Right cardiac atrium (tissue), 5 donors: Measurements from ENCODE around the gene CHST4. TPM values are rescaled to one million over a fixed set of nuclear protein-coding genes. Genes with fewer than 3 reads are reported as not detected.

Experiments used
- ATAC-seq, 2 donors: fragments of 200-7000 bp; cut with Tn5 transposase; one replicate each; pipeline versions ENCODE4 v1.8.0 to v1.9.1; 2020; ENCODE audit warnings: moderate library complexity in 2 of 2, mild to moderate bottlenecking in 1 of 2
- DNase-seq, 3 donors: peaks; one replicate each; pipeline ENCODE4 v3.0.0-alpha.2; 2020
- H3K27ac ChIP-seq: one replicate; pipeline ENCODE4 v1.5.1; 2013; ENCODE audit warnings: mild to moderate bottlenecking, low read length, control low read depth, moderate library complexity
- H3K27me3 ChIP-seq: one replicate; pipeline ENCODE4 v1.6.1; 2013; ENCODE audit not compliant: control insufficient read depth, insufficient read depth
- H3K4me1 ChIP-seq: one replicate; pipeline ENCODE4 v1.6.1; 2013; ENCODE audit warnings: low read length; ENCODE audit not compliant: control insufficient read depth, insufficient read depth
- H3K4me3 ChIP-seq: one replicate; pipeline ENCODE4 v1.5.1; 2013; ENCODE audit warnings: low read length, control low read depth
- H3K9me3 ChIP-seq: one replicate; pipeline ENCODE4 v1.6.1; 2013; ENCODE audit warnings: low read length; ENCODE audit not compliant: control insufficient read depth
- WGBS: extraction: QIAGEN DNeasy Blood & Tissue Kit; methylation state at CpG from one replicate; pipeline ENCODE4 v1.1.7; 2013; 5-methylcytosine and 5-hydroxymethylcytosine counted together
- intact Hi-C, 4 donors: fragments of 100-400 bp; cut with DNase I; formaldehyde crosslinking; loops; one replicate each; pipeline versions ENCODE4 v1.11.0 to v1.14.0; 2022 to 2023
- polyA plus RNA-seq: library from polyadenylated mRNA; stranded (reverse); fragments of 200-250 nt; gene quantifications from one replicate; pipeline ENCODE4 v1.2.3, GENCODE V29; 2013
- total RNA-seq, 4 donors: library from RNA; stranded (reverse); fragmentation: NEBNext Ultra II Directional; extraction: Animal tissue kit (Norgen Biotek cat#: 25700); gene quantifications; one replicate each; pipeline ENCODE4 v1.2.1, GENCODE V29; 2021
- donor health status: healthy with polysubstance abuse.
- donor health status: DM: no; HTN: yes; CAD: no.
- donor health status: DM: no; HTN: no; CAD: no.
- donor health status: DM: no; HTN: yes; CAD: no; lungs with severe emphysema.
- donor health status: DM: yes; HTN: yes; CAD: no.

Gene CHST4
- total and polyA plus RNA-seq, 5 donors, result not detected

DNA sequence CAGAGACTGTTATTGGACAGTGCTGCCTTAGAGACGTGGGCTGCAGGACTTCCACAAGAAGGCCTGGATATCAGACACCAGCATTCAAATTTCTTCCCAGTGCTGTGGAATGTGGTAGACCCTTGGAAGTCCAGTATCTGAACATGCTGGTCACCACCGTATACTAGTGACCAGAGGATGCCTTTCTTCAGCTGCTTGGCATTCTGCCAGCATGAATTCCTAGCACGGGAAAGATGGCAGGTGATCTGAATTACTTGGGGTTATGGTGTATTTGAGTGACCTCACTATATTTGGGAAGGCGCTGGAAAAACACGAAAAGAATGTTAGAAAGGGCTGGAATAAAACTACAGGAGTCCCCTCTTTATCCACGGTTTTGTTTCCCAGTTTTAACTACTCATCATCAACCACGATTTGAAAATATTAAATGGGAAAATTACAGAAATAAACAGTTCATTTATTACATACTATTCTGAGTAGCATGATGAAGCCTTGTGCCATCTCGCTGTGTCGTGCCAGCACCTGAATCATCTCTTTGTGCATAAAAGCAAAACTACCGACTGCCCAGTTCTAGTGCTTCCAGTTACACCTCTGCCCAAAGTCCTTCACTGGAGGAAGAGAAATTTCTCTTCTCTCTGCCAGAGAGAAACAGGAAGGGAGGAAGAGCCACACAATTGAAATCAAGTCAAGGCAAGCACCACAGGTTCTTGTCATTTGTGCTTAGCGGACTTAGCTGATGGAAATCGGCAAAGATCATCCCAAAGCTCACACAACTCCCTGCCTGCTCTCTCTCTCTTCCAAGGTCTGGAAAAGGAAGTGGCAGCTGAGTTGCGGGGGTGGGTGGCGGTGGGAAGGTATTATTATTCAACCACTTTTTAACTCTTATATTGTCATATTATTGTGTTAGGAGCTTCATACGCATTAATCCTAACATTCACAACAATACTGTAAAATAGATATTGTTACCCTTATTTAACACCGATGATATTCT, 1.4 kb upstream of the CHST4 start:
- intact Hi-C loops, result no loop called here
- H3K4me1 ChIP-seq, result no peaks in the 10 kb centered on the region
- ATAC-seq (no peak), DNase-seq (no peak)
- WGBS, result 53% methylated on average over 16 of the region's 16 CpGs
- H3K9me3 ChIP-seq, result no peaks in the 10 kb centered on the region
- H3K27ac ChIP-seq, result no peak overlapping the region
- no peaks in the 10 kb centered on the region for H3K27me3 ChIP-seq
- no peak overlapping the region for H3K4me3 ChIP-seq

DNA sequence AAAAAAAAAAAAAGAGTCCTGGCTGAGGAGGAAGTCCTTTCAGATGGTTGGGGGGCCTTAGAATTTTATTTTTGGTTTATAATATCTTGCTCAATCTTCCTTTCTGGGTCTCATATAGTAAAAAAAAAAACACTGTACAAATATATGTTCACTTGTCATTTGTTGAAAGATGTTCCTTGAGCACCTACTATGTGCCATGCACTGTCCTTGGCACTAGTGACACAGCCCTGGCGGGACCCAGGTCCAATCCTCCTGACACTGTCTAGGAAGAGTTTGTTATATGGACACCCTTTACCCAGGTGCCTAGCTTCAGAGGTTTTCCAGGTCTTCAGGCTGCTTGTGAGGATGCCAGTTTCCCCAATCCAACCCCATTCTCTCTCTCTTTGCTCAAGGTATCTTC, 2.0 kb downstream of the CHST4 start:
- no peaks in the 10 kb centered on the region for H3K27me3 ChIP-seq

GRCh38 chr16:71528863-71529262, 2.6 kb downstream of the CHST4 start:
- ATAC-seq (no peak), DNase-seq (no peak)
- WGBS, result 70% methylated on average over 4 of the region's 4 CpGs
- no peaks in the 10 kb centered on the region for H3K4me1 ChIP-seq
- no peaks in the 10 kb centered on the region for H3K9me3 ChIP-seq
- no peak overlapping the region for H3K27ac ChIP-seq
- H3K27me3 ChIP-seq, result no peaks in the 10 kb centered on the region
- no peak overlapping the region for H3K4me3 ChIP-seq
- intact Hi-C loops, result no loop called here

More for the DNA sequence above, 2.0 kb downstream of the CHST4 start:
- intact Hi-C loops, result no loop called here
- no peak overlapping the region for H3K27ac ChIP-seq
- ATAC-seq, result no peak
- no peaks in the 10 kb centered on the region for H3K9me3 ChIP-seq
- DNase-seq, result no peak
- WGBS, result 87% methylated on average over 1 of the region's 1 CpG
- H3K4me1 ChIP-seq, result no peaks in the 10 kb centered on the region
- no peak overlapping the region for H3K4me3 ChIP-seq

- no peaks in the 10 kb centered on the region for H3K4me1 ChIP-seq
- WGBS, result 60% methylated on average over 3 of the region's 3 CpGs
- no peak for DNase-seq
- H3K4me3 ChIP-seq, result no peak overlapping the region
- no peaks in the 10 kb centered on the region for H3K9me3 ChIP-seq
- H3K27me3 ChIP-seq, result no peaks in the 10 kb centered on the region
- intact Hi-C loops, result no loop called here
- no peak for ATAC-seq
- no peak overlapping the region for H3K27ac ChIP-seq
Measured at GRCh38 chr16:71532366-71532765, 6.1 kb downstream of the CHST4 start.

- WGBS, result 91% methylated on average over 28 of the region's 28 CpGs
- Histone ChIP-seq H3K27me3 (no peaks in the 10 kb centered on the region), H3K27ac (no peak overlapping the region), H3K9me3 (no peaks in the 10 kb centered on the region), H3K4me3 (no peak overlapping the region), H3K4me1 (no peaks in the 10 kb centered on the region)
- DNase-seq (peak in 1 of 3 donors; percentile 46), ATAC-seq (no peak)
- intact Hi-C loops, result no loop called here
Measured at GRCh38 chr16:71536752-71537499, 10.7 kb downstream of the CHST4 start.

- intact Hi-C loops, result no loop called here
- ATAC-seq (no peak), DNase-seq (peak in 1 of 3 donors; percentile 22)
- H3K9me3 ChIP-seq, result no peaks in the 10 kb centered on the region
- WGBS, result 62% methylated on average over 6 of the region's 6 CpGs
- H3K4me3 ChIP-seq, result no peak overlapping the region
- H3K27ac ChIP-seq, result no peak overlapping the region
- H3K27me3 ChIP-seq, result no peaks in the 10 kb centered on the region
- H3K4me1 ChIP-seq, result no peaks in the 10 kb centered on the region
Measured at GRCh38 chr16:71537643-71538042, 11.4 kb downstream of the CHST4 start.

DNA sequence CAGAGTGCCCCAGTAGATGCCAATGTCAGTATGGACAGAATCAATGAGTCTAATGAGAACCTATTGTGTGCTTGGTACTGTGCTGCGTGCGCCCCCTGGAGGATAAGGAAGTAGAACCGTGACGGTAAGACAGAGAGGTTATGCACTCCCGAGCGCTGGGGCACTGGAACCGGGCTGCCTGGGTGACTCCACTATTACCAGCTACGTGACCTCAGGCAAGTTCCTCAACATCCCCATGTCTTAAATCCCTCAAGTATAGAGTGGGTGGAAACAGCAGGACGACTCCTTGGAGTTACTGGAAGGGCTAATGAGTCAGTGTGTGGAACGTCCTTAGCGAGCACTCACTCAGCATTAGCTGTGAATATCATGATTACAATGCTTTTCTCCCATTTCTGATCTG, 16.2 kb downstream of the CHST4 start:
- Histone ChIP-seq H3K27ac (no peak overlapping the region), H3K9me3 (no peaks in the 10 kb centered on the region), H3K4me1 (no peaks in the 10 kb centered on the region), H3K27me3 (no peaks in the 10 kb centered on the region), H3K4me3 (no peak overlapping the region)
- peak in 1 of 2 donors; percentile 58 for ATAC-seq
- intact Hi-C loops, result no loop called here
- WGBS, result 19% methylated on average over 11 of the region's 11 CpGs
- peak in 2 of 3 donors; percentile 31 to 73 for DNase-seq

- Histone ChIP-seq H3K4me3 (no peak overlapping the region), H3K27me3 (no peaks in the 10 kb centered on the region), H3K27ac (no peak overlapping the region), H3K4me1 (no peaks in the 10 kb centered on the region), H3K9me3 (no peaks in the 10 kb centered on the region)
- ATAC-seq (no peak), DNase-seq (no peak)
- intact Hi-C loops, result no loop called here
Measured at GRCh38 chr16:71547168-71547567, 20.9 kb downstream of the CHST4 start.

- intact Hi-C loops, result no loop called here
Measured at GRCh38 chr16:71552698-71553503, 26.7 kb downstream of the CHST4 start.

DNA sequence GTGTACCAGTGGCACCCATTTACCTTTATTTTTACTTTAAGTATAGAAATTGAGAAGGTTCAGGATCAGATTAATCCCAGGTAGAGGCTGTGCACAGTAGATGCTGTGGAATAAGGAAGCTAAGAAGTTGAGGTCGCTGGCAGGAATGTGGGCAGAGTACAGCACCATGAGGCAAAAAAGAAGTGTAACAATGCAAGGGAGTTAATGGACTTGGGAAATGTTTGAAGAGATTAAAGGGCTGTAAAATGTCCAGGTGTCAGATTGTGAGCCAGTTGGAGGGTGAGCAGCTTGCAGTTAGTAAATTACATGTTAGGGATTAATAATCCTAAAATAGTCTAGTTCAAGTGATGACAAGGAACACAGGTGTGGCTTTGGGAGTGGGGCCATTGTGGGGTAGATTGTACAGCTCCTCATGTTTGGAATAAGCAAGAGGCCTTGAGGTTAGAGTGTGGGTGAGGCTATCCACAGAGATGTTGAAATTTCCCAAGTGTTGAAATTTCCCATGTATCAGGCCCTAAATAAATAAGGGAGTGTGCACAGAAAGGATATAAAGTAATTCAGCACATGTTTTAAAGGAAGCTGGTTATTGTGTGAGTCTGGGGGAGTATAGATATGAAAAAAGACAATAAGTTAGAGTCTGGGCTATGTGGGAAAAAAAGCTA, 29.1 kb downstream of the CHST4 start:
- Histone ChIP-seq H3K9me3 (no peaks in the 10 kb centered on the region), H3K4me3 (no peak overlapping the region), H3K27ac (no peak overlapping the region), H3K27me3 (no peaks in the 10 kb centered on the region), H3K4me1 (no peaks in the 10 kb centered on the region)
- DNase-seq (no peak), ATAC-seq (peak in 1 of 2 donors; percentile 46)
- intact Hi-C loops, result no loop called here
- 77% methylated on average over 1 of the region's 1 CpG for whole genome bisulfite sequencing

More at GRCh38 chr16:71552698-71553503, 26.7 kb downstream of the CHST4 start:
- no peak overlapping the region for H3K27ac ChIP-seq
- 40% methylated on average over 6 of the region's 6 CpGs for WGBS
- no peaks in the 10 kb centered on the region for H3K4me1 ChIP-seq
- DNase-seq (no peak), ATAC-seq (no peak)
- no peak overlapping the region for H3K4me3 ChIP-seq
- no peaks in the 10 kb centered on the region for H3K27me3 ChIP-seq
- no peaks in the 10 kb centered on the region for H3K9me3 ChIP-seq
